Brain microvascular endothelial cell (primary cell): ENCODE measurements around the gene ZNF280C.

Source experiments
- DNase-seq: peaks from one replicate; pipeline ENCODE4 v3.0.0-alpha.2; 2020
- H3K27ac ChIP-seq: fragments of 250-450 bp; sonication (Bioruptor Pico); 2 replicates; pipeline ENCODE4 v1.5.1; 2020; ENCODE audit warnings: mild to moderate bottlenecking, moderate library complexity
- H3K27me3 ChIP-seq: fragments of 250-450 bp; sonication (Bioruptor Pico); replicated peaks from 2 replicates; pipeline ENCODE4 v1.5.1; 2020; ENCODE audit warnings: mild to moderate bottlenecking
- H3K36me3 ChIP-seq: fragments of 250-450 bp; sonication (Bioruptor Pico); replicated peaks from 2 replicates; pipeline ENCODE4 v1.5.1; 2020; ENCODE audit warnings: mild to moderate bottlenecking
- H3K4me3 ChIP-seq: 2 replicates; pipeline ENCODE4 v1.5.1; 2011; ENCODE audit warnings: low read depth, mild to moderate bottlenecking, control low read depth, low read length, moderate library complexity
- CTCF ChIP-seq: IDR thresholded peaks from 2 replicates; pipeline ENCODE4 v1.5.1; 2011; ENCODE audit warnings: low read depth, mild to moderate bottlenecking, moderate library complexity, low read length, control low read depth, inconsistent platforms; ENCODE audit errors: missing control alignments
- in situ Hi-C: cut with HindIII; loops from 2 replicates; pipeline ENCODE4 v1.10.0; 2017; ENCODE audit warnings: low sequenced_read_pairs, low pct_ligation_motif_present

ZNF280C gene

GRCh38 chrX:130264573-130264972 is 4.1 kb downstream of the ZNF280C start:
- no peak for DNase-seq
- H3K27ac ChIP-seq = no peak overlapping the region
- no peaks in the 10 kb centered on the region for H3K36me3 ChIP-seq
- in situ Hi-C loops = no loop called here
- H3K27me3 ChIP-seq = no peaks in the 10 kb centered on the region
- TF ChIP-seq CTCF = no peak
- no peak overlapping the region for H3K4me3 ChIP-seq

- Histone ChIP-seq H3K27ac (no peak overlapping the region), H3K4me3 (no peak overlapping the region), H3K36me3 (no peaks in the 10 kb centered on the region), H3K27me3 (no peaks in the 10 kb centered on the region)
- in situ Hi-C loops = no loop called here
- no peak for TF ChIP-seq CTCF
- DNase-seq = no peak
Measured at GRCh38 chrX:130263016-130263415, 5.7 kb downstream of the ZNF280C start.

GRCh38 chrX:130262231-130262630 is 6.5 kb downstream of the ZNF280C start:
- Histone ChIP-seq H3K27me3 (no peaks in the 10 kb centered on the region), H3K4me3 (no peak overlapping the region), H3K36me3 (no peaks in the 10 kb centered on the region), H3K27ac (no peak overlapping the region)
- TF ChIP-seq CTCF = no peak
- in situ Hi-C loops = no loop called here
- DNase-seq = no peak

- Histone ChIP-seq H3K27ac (no peak overlapping the region), H3K36me3 (no peaks in the 10 kb centered on the region), H3K4me3 (no peak overlapping the region), H3K27me3 (no peaks in the 10 kb centered on the region)
- in situ Hi-C loops = no loop called here
- no peak for TF ChIP-seq CTCF
- no peak for DNase-seq
Measured at GRCh38 chrX:130261296-130261893, 7.3 kb downstream of the ZNF280C start.

GRCh38 chrX:130260316-130260715 is 8.4 kb downstream of the ZNF280C start:
- no peak for TF ChIP-seq CTCF
- no peak for DNase-seq
- Histone ChIP-seq H3K4me3 (no peak overlapping the region), H3K27ac (no peak overlapping the region), H3K36me3 (no peaks in the 10 kb centered on the region), H3K27me3 (no peaks in the 10 kb centered on the region)
- in situ Hi-C loops = no loop called here

- Histone ChIP-seq H3K36me3 (no peaks in the 10 kb centered on the region), H3K4me3 (no peak overlapping the region), H3K27ac (no peak overlapping the region), H3K27me3 (no peaks in the 10 kb centered on the region)
- no peak for DNase-seq
- TF ChIP-seq CTCF = no peak
- in situ Hi-C loops = no loop called here
Measured at GRCh38 chrX:130253916-130254315, 14.8 kb downstream of the ZNF280C start.
